OCI-LY1 (cell line): ENCODE results near the gene IQCF5.
"Not testable (repeated sequence)": the region's sequence is repeated elsewhere in the genome, so short reads cannot be mapped to it uniquely, and the experiment has no call there.

Source experiments
- H2AFZ ChIP-seq: fragments of 200-600 bp; sonication (generic), shearing (Covaris generic); 2 replicates; pipeline ENCODE4 v1.6.0; 2014; ENCODE audit warnings: antibody characterized with exemption, mild to moderate bottlenecking, low read length
- H3F3A ChIP-seq: fragments of 200-600 bp; sonication (generic), shearing (Covaris generic); 2 replicates; pipeline ENCODE4 v1.6.0; 2014; ENCODE audit warnings: mild to moderate bottlenecking, antibody characterized with exemption, low read length, moderate library complexity; ENCODE audit not compliant: insufficient read depth
- H3K27ac ChIP-seq: fragments of 200-600 bp; sonication (generic); 2 replicates; pipeline ENCODE4 v1.5.1; 2014; ENCODE audit warnings: low read length, mixed run types, mild to moderate bottlenecking, low read depth; ENCODE audit not compliant: poor library complexity, severe bottlenecking
- H3K27me3 ChIP-seq: fragments of 200-600 bp; sonication (generic); 2 replicates; pipeline ENCODE4 v1.6.0; 2014; ENCODE audit warnings: antibody characterized with exemption, mild to moderate bottlenecking, low read length, moderate library complexity; ENCODE audit not compliant: insufficient read depth
- H3K36me3 ChIP-seq: fragments of 200-600 bp; sonication (generic); 2 replicates; pipeline ENCODE4 v1.6.1; 2014; ENCODE audit warnings: mild to moderate bottlenecking, antibody characterized with exemption, low read length, moderate library complexity, mixed read lengths; ENCODE audit not compliant: insufficient read depth
- H3K4me1 ChIP-seq: fragments of 200-600 bp; sonication (generic); 2 replicates; pipeline ENCODE4 v1.5.1; 2014; ENCODE audit warnings: mild to moderate bottlenecking, low read length, moderate library complexity; ENCODE audit not compliant: insufficient read depth, severe bottlenecking
- H3K4me2 ChIP-seq: fragments of 200-600 bp; sonication (generic), shearing (Covaris generic); 2 replicates; pipeline ENCODE4 v1.6.1; 2014; ENCODE audit warnings: low read length
- H3K4me3 ChIP-seq: fragments of 200-600 bp; sonication (generic); 2 replicates; pipeline ENCODE4 v1.5.1; 2014; ENCODE audit warnings: low read length, low read depth, mild to moderate bottlenecking, mixed read lengths; ENCODE audit not compliant: poor library complexity, severe bottlenecking
- H3K79me2 ChIP-seq: fragments of 200-600 bp; shearing (Covaris generic); 2 replicates; pipeline ENCODE4 v1.6.1; 2016; ENCODE audit warnings: mixed run types, low read length, mixed read lengths; ENCODE audit not compliant: insufficient read depth
- H3K9ac ChIP-seq: fragments of 200-600 bp; sonication (generic), shearing (Covaris generic); 2 replicates; pipeline ENCODE4 v1.6.1; 2014; ENCODE audit warnings: mild to moderate bottlenecking, low read length, mixed read lengths
- H3K9me2 ChIP-seq: fragments of 200-600 bp; sonication (generic), shearing (Covaris generic); 2 replicates; pipeline ENCODE4 v1.6.1; 2014; ENCODE audit warnings: low read depth, mild to moderate bottlenecking, low read length, mixed read lengths
- H3K9me3 ChIP-seq: fragments of 200-600 bp; shearing (Covaris generic); 2 replicates; pipeline ENCODE4 v1.6.1; 2014; ENCODE audit warnings: low read length, mixed read lengths
- H4K20me1 ChIP-seq: fragments of 200-600 bp; sonication (generic), shearing (Covaris generic); 2 replicates; pipeline ENCODE4 v1.6.0; 2016; ENCODE audit warnings: mild to moderate bottlenecking, low read length; ENCODE audit not compliant: insufficient read depth
- EZH2 ChIP-seq: fragments of 200-600 bp; sonication (generic), shearing (Covaris generic); IDR thresholded peaks from 2 replicates; pipeline ENCODE4 v1.8.0; 2017; ENCODE audit warnings: borderline replicate concordance, mixed run types, mild to moderate bottlenecking, antibody characterized with exemption, low read length, moderate library complexity, mixed read lengths
- TF ChIP-seq, protein P1 (sequence below): fragments of 200-600 bp; sonication (generic), shearing (Covaris generic); IDR thresholded peaks from 2 replicates; pipeline ENCODE4 v1.5.1; 2017; ENCODE audit warnings: mild to moderate bottlenecking, antibody characterized with exemption, low read length, moderate library complexity, mixed read lengths

IQCF5 gene

DNA sequence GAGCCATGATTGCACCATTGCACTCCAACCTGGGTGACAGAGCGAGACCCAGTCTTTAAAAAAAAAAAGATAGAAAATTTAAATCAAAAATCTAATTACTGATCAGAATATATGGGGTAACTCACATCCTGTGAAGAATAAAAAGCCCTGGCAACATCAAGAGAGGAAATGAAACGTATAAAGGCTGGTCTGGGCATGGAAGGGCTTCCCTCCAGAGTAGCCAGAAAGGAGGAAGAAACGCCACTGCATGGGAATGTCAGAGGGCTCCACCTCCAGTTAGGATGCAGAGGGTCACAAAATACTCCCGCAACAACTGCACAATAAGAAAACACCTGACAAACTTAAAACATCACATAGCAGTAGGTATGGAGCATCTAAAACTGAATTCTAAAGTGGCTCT lies 32.6 kb upstream of the IQCF5 start:
- Histone ChIP-seq H3K27ac (no peak overlapping the region), H3K36me3 (no peaks in the 10 kb centered on the region), H4K20me1 (no peaks in the 10 kb centered on the region), H3K79me2 (no peaks in the 10 kb centered on the region), H3F3A (no peaks in the 10 kb centered on the region), H3K4me2 (no peak overlapping the region), H3K9ac (no peak overlapping the region), H3K9me3 (no peaks in the 10 kb centered on the region), H3K4me3 (no peak overlapping the region), H3K4me1 (no peaks in the 10 kb centered on the region), H2AFZ (no peak overlapping the region), H3K9me2 (no peaks in the 10 kb centered on the region), H3K27me3 (no peaks in the 10 kb centered on the region)
- TF ChIP-seq, protein P1, sequence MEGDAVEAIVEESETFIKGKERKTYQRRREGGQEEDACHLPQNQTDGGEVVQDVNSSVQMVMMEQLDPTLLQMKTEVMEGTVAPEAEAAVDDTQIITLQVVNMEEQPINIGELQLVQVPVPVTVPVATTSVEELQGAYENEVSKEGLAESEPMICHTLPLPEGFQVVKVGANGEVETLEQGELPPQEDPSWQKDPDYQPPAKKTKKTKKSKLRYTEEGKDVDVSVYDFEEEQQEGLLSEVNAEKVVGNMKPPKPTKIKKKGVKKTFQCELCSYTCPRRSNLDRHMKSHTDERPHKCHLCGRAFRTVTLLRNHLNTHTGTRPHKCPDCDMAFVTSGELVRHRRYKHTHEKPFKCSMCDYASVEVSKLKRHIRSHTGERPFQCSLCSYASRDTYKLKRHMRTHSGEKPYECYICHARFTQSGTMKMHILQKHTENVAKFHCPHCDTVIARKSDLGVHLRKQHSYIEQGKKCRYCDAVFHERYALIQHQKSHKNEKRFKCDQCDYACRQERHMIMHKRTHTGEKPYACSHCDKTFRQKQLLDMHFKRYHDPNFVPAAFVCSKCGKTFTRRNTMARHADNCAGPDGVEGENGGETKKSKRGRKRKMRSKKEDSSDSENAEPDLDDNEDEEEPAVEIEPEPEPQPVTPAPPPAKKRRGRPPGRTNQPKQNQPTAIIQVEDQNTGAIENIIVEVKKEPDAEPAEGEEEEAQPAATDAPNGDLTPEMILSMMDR: no peak
- TF ChIP-seq EZH2: no peak

DNA sequence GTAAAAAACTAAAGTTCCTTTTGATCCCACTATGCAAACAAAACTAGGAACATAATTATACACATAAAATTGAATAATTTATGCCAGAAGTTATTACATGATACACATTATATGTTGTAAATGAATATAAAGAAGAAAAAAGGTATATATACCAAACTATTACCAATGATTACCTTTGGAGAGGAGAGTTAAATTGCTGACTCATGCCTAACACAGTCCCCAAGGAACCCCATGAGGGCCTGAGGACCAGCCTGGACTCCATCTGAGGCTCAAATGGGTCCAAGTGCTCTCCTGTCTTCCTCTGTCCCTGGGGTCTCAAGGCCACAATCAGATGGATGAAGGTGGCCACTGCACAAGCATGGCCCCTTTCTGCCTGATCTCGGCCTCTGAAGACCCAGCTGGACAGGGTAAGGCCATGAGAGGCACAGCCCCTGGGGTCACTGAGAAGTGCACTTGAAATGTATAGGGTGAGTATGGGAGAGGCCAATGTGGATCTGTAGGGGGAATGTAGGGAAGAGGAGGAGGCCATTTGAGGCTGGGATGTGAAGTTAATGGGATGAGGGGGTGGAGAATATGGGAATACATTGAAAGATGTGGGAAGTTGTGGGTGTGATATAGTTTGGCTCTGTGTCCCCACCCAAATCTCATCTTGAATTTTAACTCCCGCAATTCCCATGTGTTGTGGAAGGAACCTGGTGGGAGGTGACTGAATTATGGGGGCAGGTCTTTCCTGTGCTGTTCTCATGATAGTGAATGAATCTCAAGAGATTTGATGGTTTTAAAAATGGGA lies 28.8 kb upstream of the IQCF5 start:
- H3F3A ChIP-seq: no peaks in the 10 kb centered on the region
- no peak overlapping the region for H3K27ac ChIP-seq
- H3K4me2 ChIP-seq: no peak overlapping the region
- TF ChIP-seq, protein P1: no peak
- TF ChIP-seq EZH2: no peak
- no peak overlapping the region for H3K9ac ChIP-seq
- no peaks in the 10 kb centered on the region for H4K20me1 ChIP-seq
- H3K4me1 ChIP-seq: no peaks in the 10 kb centered on the region
- no peaks in the 10 kb centered on the region for H3K9me2 ChIP-seq
- H3K4me3 ChIP-seq: no peak overlapping the region
- H2AFZ ChIP-seq: no peak overlapping the region
- no peaks in the 10 kb centered on the region for H3K9me3 ChIP-seq
- no peaks in the 10 kb centered on the region for H3K27me3 ChIP-seq
- no peaks in the 10 kb centered on the region for H3K79me2 ChIP-seq
- no peaks in the 10 kb centered on the region for H3K36me3 ChIP-seq

DNA sequence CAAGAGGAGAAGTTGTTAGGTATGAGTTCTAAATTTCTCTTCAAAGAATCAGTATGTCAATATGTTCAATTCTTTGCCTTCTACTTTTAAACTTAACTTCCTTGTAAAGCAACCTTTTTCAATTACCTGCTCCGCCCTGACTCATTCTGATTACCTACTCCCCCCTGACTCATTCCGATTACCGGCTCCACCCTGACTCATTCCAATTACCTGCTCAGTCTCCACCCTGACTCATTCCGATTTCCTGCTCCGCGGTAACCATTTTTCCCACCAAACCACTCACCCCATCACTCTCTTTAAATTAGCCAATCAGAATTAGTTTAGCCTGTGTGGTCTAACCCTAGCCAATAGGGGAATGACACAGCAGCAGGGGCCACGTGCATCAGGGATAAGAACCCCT lies 27.0 kb upstream of the IQCF5 start:
- not testable (repeated sequence) for H2AFZ ChIP-seq, H3K27ac ChIP-seq, H3K9ac ChIP-seq, H3K4me3 ChIP-seq, H4K20me1 ChIP-seq, H3K4me2 ChIP-seq, H3K36me3 ChIP-seq, H3K27me3 ChIP-seq, H3K9me3 ChIP-seq, H3K9me2 ChIP-seq, H3K79me2 ChIP-seq, H3F3A ChIP-seq, H3K4me1 ChIP-seq

DNA sequence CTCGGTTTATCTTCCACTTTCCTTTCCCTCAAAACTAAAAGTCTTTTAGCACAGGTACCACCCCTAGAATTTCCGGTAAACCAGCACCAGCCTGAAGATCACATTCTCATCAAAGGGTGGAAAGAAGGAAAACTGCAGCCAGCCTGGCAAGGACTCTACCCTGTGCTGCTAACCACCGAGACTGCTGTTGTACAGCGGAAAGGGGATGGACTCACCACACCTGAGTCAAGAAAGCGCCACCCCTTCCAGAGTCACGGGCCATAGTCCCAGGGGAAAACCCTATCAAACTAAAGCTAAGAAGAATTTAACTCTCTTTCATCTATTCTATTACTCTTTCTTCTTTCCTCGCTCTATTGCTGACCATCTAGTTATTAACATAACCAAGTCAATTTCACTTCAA lies 24.6 kb upstream of the IQCF5 start:
- H3K9ac ChIP-seq, H3K36me3 ChIP-seq, H3K9me2 ChIP-seq, H3K27ac ChIP-seq, H3K4me1 ChIP-seq, H3F3A ChIP-seq, H3K4me3 ChIP-seq, H4K20me1 ChIP-seq, H3K9me3 ChIP-seq, H3K79me2 ChIP-seq, H3K4me2 ChIP-seq, H3K27me3 ChIP-seq, H2AFZ ChIP-seq: not testable (repeated sequence)
